AG20443 (cell line): ENCODE measurements around the gene BBS1.
A peak's percentile ranks its signal among the peaks of the same experiment; 100 is the strongest.

Experiments
- DNase-seq: peaks from one replicate; pipeline ENCODE4 v3.0.0; 2012; ENCODE audit warnings: low spot score, mixed read lengths

Gene BBS1

GRCh38 chr11:66549696-66550095 lies 39.3 kb downstream of the BBS1 start:
- no peak for DNase-seq

GRCh38 chr11:66550887-66551286 lies 40.5 kb downstream of the BBS1 start:
- DNase-seq, result no peak

GRCh38 chr11:66554602-66555001 lies 44.2 kb downstream of the BBS1 start:
- DNase-seq, result no peak

GRCh38 chr11:66555416-66555815 lies 45.0 kb downstream of the BBS1 start:
- no peak for DNase-seq

- DNase-seq, result no peak
Observed at GRCh38 chr11:66556086-66556485, 45.7 kb downstream of the BBS1 start.

- DNase-seq, result no peak
Observed at GRCh38 chr11:66557733-66558326, 47.4 kb downstream of the BBS1 start.

GRCh38 chr11:66559142-66559865 lies 48.9 kb downstream of the BBS1 start:
- DNase-seq, result peak; percentile 66

- no peak for DNase-seq
Observed at GRCh38 chr11:66559866-66560676, 49.6 kb downstream of the BBS1 start.

GRCh38 chr11:66561178-66561974 lies 50.9 kb downstream of the BBS1 start:
- no peak for DNase-seq

- no peak for DNase-seq
Observed at GRCh38 chr11:66561975-66562248, 51.5 kb downstream of the BBS1 start.

- no peak for DNase-seq
Observed at GRCh38 chr11:66562275-66562674, 51.8 kb downstream of the BBS1 start.

- no peak for DNase-seq
Observed at GRCh38 chr11:66562907-66563583, 52.6 kb downstream of the BBS1 start.

GRCh38 chr11:66563832-66564231 lies 53.4 kb downstream of the BBS1 start:
- no peak for DNase-seq

- DNase-seq, result no peak
Observed at GRCh38 chr11:66564538-66564937, 54.1 kb downstream of the BBS1 start.

GRCh38 chr11:66564984-66565383 lies 54.5 kb downstream of the BBS1 start:
- no peak for DNase-seq

- DNase-seq, result no peak
Observed at GRCh38 chr11:66566221-66566620, 55.8 kb downstream of the BBS1 start.

GRCh38 chr11:66567787-66568123 lies 57.3 kb downstream of the BBS1 start:
- DNase-seq, result no peak

- DNase-seq, result peak; percentile 98
Observed at GRCh38 chr11:66568124-66568916, 57.9 kb downstream of the BBS1 start, which contains the start of gene CTSF. Gene CTSF (minus strand): TSS chr11:66568606. CDS start chr11:66568486, 120 bp downstream.

GRCh38 chr11:66569076-66569475 lies 58.6 kb downstream of the BBS1 start:
- no peak for DNase-seq

GRCh38 chr11:66570079-66570849 lies 59.8 kb downstream of the BBS1 start:
- DNase-seq, result no peak
